ENCODE data around the gene GFOD2.

Gene GFOD2

DNA sequence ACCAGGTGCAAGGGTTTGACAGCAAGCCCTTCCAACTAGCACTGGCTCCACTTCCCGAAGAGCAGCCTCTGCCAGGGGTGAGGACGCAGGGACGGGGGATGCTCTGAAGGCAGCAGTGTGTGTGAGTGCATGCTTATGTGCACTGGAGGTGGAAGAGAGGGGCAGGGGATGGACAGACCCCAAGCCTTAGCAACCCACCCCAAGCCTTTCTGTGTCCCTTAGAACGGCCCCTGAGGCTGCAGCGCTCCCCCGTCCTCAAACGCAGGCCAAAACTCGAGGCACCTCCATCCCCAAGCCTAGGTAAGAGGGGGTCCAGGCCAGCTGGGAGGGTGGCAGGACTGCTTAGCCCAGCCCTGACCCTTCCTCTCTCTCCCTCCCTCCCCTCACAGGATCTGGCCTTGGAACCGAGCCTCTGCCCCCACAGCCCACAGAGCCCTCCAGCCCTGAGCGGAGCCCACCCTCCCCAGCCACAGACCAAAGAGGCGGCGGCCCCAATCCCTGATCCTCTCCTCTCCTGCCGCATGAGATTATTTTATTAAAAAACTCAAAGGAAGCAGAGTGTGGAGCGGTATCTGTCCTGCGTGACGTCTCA, 62.0 kb downstream of the GFOD2 start:
- peaks cover 0 to 39% of the 10 kb centered on the region in 2 donors for H3K27me3 ChIP-seq
- intact Hi-C loops (cut with DNase I; ENCODE audit: low total_unique reads), result no loop called here
- H3K4me1 ChIP-seq, result peaks cover 0 to 41% (median 34%) of the 10 kb centered on the region in 4 donors
- no peak for DNase-seq
- no peaks in the 10 kb centered on the region for H3K9me3 ChIP-seq
- no peak overlapping the region for H3K27ac ChIP-seq
- no peak overlapping the region for H3K4me3 ChIP-seq
- H3K36me3 ChIP-seq, result peaks cover 0 to 29% (median 14%) of the 10 kb centered on the region in 3 donors
- TF ChIP-seq, protein P1, sequence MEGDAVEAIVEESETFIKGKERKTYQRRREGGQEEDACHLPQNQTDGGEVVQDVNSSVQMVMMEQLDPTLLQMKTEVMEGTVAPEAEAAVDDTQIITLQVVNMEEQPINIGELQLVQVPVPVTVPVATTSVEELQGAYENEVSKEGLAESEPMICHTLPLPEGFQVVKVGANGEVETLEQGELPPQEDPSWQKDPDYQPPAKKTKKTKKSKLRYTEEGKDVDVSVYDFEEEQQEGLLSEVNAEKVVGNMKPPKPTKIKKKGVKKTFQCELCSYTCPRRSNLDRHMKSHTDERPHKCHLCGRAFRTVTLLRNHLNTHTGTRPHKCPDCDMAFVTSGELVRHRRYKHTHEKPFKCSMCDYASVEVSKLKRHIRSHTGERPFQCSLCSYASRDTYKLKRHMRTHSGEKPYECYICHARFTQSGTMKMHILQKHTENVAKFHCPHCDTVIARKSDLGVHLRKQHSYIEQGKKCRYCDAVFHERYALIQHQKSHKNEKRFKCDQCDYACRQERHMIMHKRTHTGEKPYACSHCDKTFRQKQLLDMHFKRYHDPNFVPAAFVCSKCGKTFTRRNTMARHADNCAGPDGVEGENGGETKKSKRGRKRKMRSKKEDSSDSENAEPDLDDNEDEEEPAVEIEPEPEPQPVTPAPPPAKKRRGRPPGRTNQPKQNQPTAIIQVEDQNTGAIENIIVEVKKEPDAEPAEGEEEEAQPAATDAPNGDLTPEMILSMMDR (IDR thresholded peaks at IDR 0.05), result no peak

- no peak overlapping the region for H3K27ac ChIP-seq
- H3K9me3 ChIP-seq, result no peaks in the 10 kb centered on the region
- H3K4me3 ChIP-seq, result no peak overlapping the region
- peaks cover 0 to 45% of the 10 kb centered on the region in 2 donors for H3K27me3 ChIP-seq
- DNase-seq, result no peak
- peaks cover 0 to 38% (median 32%) of the 10 kb centered on the region in 4 donors for H3K4me1 ChIP-seq
- H3K36me3 ChIP-seq, result peaks cover 0 to 29% (median 14%) of the 10 kb centered on the region in 3 donors
- intact Hi-C loops (cut with DNase I; ENCODE audit: low total_unique reads), result no loop called here
- TF ChIP-seq, protein P1 (IDR thresholded peaks at IDR 0.05), result no peak
Measured at GRCh38 chr16:67656344-67657016, 62.6 kb downstream of the GFOD2 start.

DNA sequence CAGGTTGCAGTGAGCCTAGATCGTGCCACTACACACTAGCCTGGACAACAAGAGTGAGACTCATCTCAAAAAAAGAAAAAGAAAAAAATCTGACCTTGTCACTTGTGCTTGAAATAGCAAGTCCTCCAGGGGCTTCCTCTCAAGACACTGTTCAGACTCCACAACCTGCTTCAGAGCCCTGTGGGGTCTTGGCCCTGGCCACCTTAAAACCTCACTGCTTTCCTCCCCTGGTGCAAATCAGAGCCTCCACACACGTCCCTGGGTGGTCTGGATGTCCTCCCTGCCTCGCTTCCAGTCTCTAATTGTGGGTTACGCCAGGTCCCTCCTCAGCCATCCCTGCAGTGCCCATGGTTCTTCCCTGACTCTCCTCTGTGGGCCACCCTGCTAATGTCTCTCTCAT, 63.8 kb downstream of the GFOD2 start:
- peaks cover 0 to 29% (median 14%) of the 10 kb centered on the region in 3 donors for H3K36me3 ChIP-seq
- H3K4me1 ChIP-seq, result peaks cover 0 to 32% (median 26%) of the 10 kb centered on the region in 4 donors
- H3K9me3 ChIP-seq, result no peaks in the 10 kb centered on the region
- no peak overlapping the region for H3K4me3 ChIP-seq
- H3K27ac ChIP-seq, result no peak overlapping the region
- TF ChIP-seq, protein P1 (IDR thresholded peaks at IDR 0.05), result no peak
- DNase-seq, result no peak
- intact Hi-C loops (cut with DNase I; ENCODE audit: low total_unique reads), result no loop called here
- H3K27me3 ChIP-seq, result peaks cover 0 to 56% of the 10 kb centered on the region in 2 donors

DNA sequence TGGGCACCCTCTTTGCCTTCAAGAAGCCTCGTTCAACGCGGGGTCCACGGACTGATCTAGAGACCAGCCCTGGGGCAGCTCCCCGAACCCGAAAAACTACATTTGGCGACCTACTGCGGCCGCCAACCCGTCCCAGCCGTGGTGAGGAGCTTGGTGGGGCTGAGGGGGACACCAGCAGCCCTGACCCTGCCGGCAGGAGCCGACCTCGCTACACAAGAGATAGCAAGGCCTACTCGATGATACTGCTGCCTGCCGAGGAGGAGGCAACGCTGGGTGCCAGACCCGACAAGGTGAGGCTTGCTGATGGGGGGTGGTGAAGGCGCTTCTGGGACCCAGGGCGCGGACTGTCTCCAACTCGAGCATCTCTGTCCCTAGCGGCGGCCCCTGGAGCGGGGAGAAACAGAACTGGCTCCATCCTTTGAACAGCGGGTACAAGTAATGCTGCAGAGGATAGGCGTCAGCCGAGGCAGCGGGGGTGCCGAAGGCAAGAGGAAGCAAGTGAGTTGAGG, 64.7 kb downstream of the GFOD2 start:
- no peak for DNase-seq
- intact Hi-C loops (cut with DNase I; ENCODE audit: low total_unique reads), result no loop called here
- no peak overlapping the region for H3K27ac ChIP-seq
- H3K36me3 ChIP-seq, result peaks cover 0 to 29% (median 14%) of the 10 kb centered on the region in 3 donors
- TF ChIP-seq, protein P1 (IDR thresholded peaks at IDR 0.05), result no peak
- peaks cover 0 to 33% (median 24%) of the 10 kb centered on the region in 4 donors for H3K4me1 ChIP-seq
- no peak overlapping the region for H3K4me3 ChIP-seq
- peaks cover 0 to 65% of the 10 kb centered on the region in 2 donors for H3K27me3 ChIP-seq
- H3K9me3 ChIP-seq, result no peaks in the 10 kb centered on the region

GRCh38 chr16:67653789-67654402, 65.2 kb downstream of the GFOD2 start:
- H3K27ac ChIP-seq, result no peak overlapping the region
- no peaks in the 10 kb centered on the region for H3K9me3 ChIP-seq
- TF ChIP-seq, protein P1 (IDR thresholded peaks at IDR 0.05), result no peak
- H3K4me1 ChIP-seq, result peaks cover 0 to 31% (median 20%) of the 10 kb centered on the region in 4 donors
- DNase-seq, result no peak
- intact Hi-C loops (cut with DNase I; ENCODE audit: low total_unique reads), result no loop called here
- H3K27me3 ChIP-seq, result peaks cover 0 to 71% of the 10 kb centered on the region in 2 donors
- H3K4me3 ChIP-seq, result peak overlapping the region in 1 of 2 donors; percentile 38
- peaks cover 0 to 29% (median 14%) of the 10 kb centered on the region in 3 donors for H3K36me3 ChIP-seq
